HEK293 (cell line): ENCODE data around the gene ERCC2.
A peak's percentile ranks its signal among the peaks of the same experiment; 100 is the strongest.

Experiments
- CTCF ChIP-seq: fragments of 450-650 bp; formaldehyde crosslinking; IDR thresholded peaks from 2 replicates; pipeline ENCODE4 v1.5.1; 2016; ENCODE audit warnings: missing biosample characterization, missing genetic modification characterization
- ZNF48 ChIP-seq: fragments of 450-650 bp; formaldehyde crosslinking; IDR thresholded peaks from 2 replicates; pipeline ENCODE4 v1.5.1; 2016; ENCODE audit warnings: missing biosample characterization, missing genetic modification characterization
- ZSCAN30 ChIP-seq: fragments of 450-650 bp; IDR thresholded peaks from 2 replicates; pipeline ENCODE4 v1.5.1; 2018; ENCODE audit warnings: missing biosample characterization, mild to moderate bottlenecking, missing genetic modification characterization, moderate library complexity

GRCh38 chr19:45404557-45405434 is 34.4 kb upstream of the ERCC2 start, which contains the start of gene PPP1R13L:
- TF ChIP-seq CTCF (tag by site-specific recombination), result no peak
- TF ChIP-seq ZSCAN30 (tag by site-specific recombination), result peak; percentile 38; the same call in 1 of the 2 replicates
- TF ChIP-seq ZNF48 (tag by site-specific recombination), result no peak
